ENCODE data around the gene ADCK1. TPM values are rescaled to one million over a fixed set of nuclear protein-coding genes. Genes with fewer than 3 reads are reported as not detected.

ADCK1 gene
- total RNA-seq, 1 experiment from 2014 or later: 5.7 TPM

DNA sequence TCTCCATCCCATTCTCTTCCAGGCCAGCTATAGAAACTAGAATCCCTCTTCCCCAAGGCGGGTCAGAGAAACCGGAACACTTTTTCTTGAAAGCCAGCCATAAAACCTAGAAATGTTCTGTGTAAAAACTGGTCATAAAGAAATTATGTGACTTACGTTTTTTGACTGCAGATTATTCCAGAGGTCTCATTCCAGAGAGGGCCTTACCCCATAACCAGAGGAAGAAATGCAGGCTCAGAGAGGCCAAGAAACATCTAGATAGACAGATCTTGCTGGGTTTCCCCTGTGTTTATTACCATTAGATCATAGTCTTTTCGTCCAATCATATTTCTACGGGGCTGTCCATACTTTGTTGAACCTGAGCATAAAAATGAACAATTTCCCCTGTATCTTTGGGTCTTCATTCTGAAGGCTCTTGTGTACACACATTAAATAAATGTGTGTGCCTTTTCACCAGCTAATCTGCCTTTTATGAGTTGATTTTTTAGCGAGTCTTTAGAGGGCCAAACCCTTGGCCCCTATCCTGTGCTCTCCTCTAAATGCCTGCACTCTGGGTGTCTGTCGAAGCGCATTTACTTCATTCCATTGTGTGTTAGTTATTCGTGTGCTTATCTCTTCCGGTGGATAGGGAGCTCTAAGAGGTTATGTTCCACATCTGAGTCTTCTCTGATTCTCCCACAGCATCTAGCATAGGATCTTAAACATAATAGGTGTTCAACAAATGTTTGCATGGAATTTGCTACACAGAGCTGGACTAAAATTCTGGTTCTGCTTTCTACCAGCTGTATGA lies 163.0 kb downstream of the ADCK1 start:
- CTCF ChIA-PET: no interaction called here
- intact Hi-C loops (cut with micrococcal nuclease): no loop called here
- no peak for ATAC-seq

GRCh38 chr14:77964586-77964985 lies 164.7 kb downstream of the ADCK1 start:
- Histone ChIP-seq H2AFZ (ENCODE audit: low read length) (no peak overlapping the region), H3F3A (ENCODE audit: low read length, unreplicated experiment) (no peaks in the 10 kb centered on the region), H3K9me3 (ENCODE audit: low read length) (no peaks in the 10 kb centered on the region), H3K4me2 (ENCODE audit: low read length) (no peak overlapping the region), H4K20me1 (ENCODE audit: low read length) (no peaks in the 10 kb centered on the region), H3K27me3 (ENCODE audit: low read length) (peaks cover 8% of the 10 kb centered on the region; the same call in 1 of the 2 replicates), H3K4me3 (ENCODE audit: low read length) (no peak overlapping the region), H3K36me3 (ENCODE audit: low read depth, low read length) (no peaks in the 10 kb centered on the region), H3K9ac (ENCODE audit: low read length) (no peak overlapping the region), H3K4me1 (ENCODE audit: insufficient read depth, low read length) (no peaks in the 10 kb centered on the region), H3K27ac (ENCODE audit: low read length) (no peak overlapping the region), H3K9me2 (replicated peaks; ENCODE audit: low read length) (no peaks in the 10 kb centered on the region), H3K79me2 (ENCODE audit: low read length) (no peaks in the 10 kb centered on the region)
- ChIA-PET CTCF (no interaction called here), POLR2A (ENCODE audit: unreplicated experiment) (no interaction called here)
- DNase-seq: no peak
- intact Hi-C loops (cut with micrococcal nuclease): no loop called here
- no TSS peak for BruUV-seq (replicated peaks)
- ATAC-seq: no peak
- TF ChIP-seq EZH2phosphoT487 (IDR thresholded peaks at IDR 0.05; ENCODE audit: borderline replicate concordance, low read length) (no peak), EZH2 (IDR thresholded peaks at IDR 0.05; ENCODE audit: low read length, unreplicated experiment) (no peak), CTCF (conservative IDR thresholded peaks at IDR 0.05; ENCODE audit: low read depth, low read length) (no peak)

More for the DNA sequence above, 163.0 kb downstream of the ADCK1 start:
- TF ChIP-seq CTCF (conservative IDR thresholded peaks at IDR 0.05; ENCODE audit: low read depth, low read length): no peak
- no TSS peak for BruUV-seq (replicated peaks)
- no peaks in the 10 kb centered on the region for H4K20me1 ChIP-seq (ENCODE audit: low read length)
- H3K36me3 ChIP-seq (ENCODE audit: low read depth, low read length): no peaks in the 10 kb centered on the region
- no peaks in the 10 kb centered on the region for H3K9me3 ChIP-seq (ENCODE audit: low read length)
- no peak overlapping the region for H3K4me2 ChIP-seq (ENCODE audit: low read length)
- H3K27ac ChIP-seq (ENCODE audit: low read length): no peak overlapping the region
- DNase-seq: no peak
- no peaks in the 10 kb centered on the region for H3K79me2 ChIP-seq (ENCODE audit: low read length)
- H3K4me1 ChIP-seq (ENCODE audit: insufficient read depth, low read length): no peaks in the 10 kb centered on the region
- H3K27me3 ChIP-seq (ENCODE audit: low read length): no peaks in the 10 kb centered on the region; the same call in 1 of the 2 replicates
- H3K9ac ChIP-seq (ENCODE audit: low read length): no peak overlapping the region
- no peaks in the 10 kb centered on the region for H3F3A ChIP-seq (ENCODE audit: low read length, unreplicated experiment)
- no peak overlapping the region for H3K4me3 ChIP-seq (ENCODE audit: low read length)
- no peaks in the 10 kb centered on the region for H3K9me2 ChIP-seq (replicated peaks; ENCODE audit: low read length)
- no peak overlapping the region for H2AFZ ChIP-seq (ENCODE audit: low read length)
- POLR2A ChIA-PET (ENCODE audit: unreplicated experiment): no interaction called here

GRCh38 chr14:77965050-77965449 lies 165.1 kb downstream of the ADCK1 start:
- ATAC-seq (no peak), DNase-seq (no peak)
- Histone ChIP-seq H3K4me2 (ENCODE audit: low read length) (no peak overlapping the region), H2AFZ (ENCODE audit: low read length) (no peak overlapping the region), H3K9ac (ENCODE audit: low read length) (no peak overlapping the region), H3K79me2 (ENCODE audit: low read length) (no peaks in the 10 kb centered on the region), H3F3A (ENCODE audit: low read length, unreplicated experiment) (no peaks in the 10 kb centered on the region), H3K27ac (ENCODE audit: low read length) (no peak overlapping the region), H3K36me3 (ENCODE audit: low read depth, low read length) (no peaks in the 10 kb centered on the region), H3K9me2 (replicated peaks; ENCODE audit: low read length) (no peaks in the 10 kb centered on the region), H3K4me1 (ENCODE audit: insufficient read depth, low read length) (no peaks in the 10 kb centered on the region), H4K20me1 (ENCODE audit: low read length) (no peaks in the 10 kb centered on the region), H3K27me3 (ENCODE audit: low read length) (peaks cover 13% of the 10 kb centered on the region; the same call in 1 of the 2 replicates), H3K4me3 (ENCODE audit: low read length) (no peak overlapping the region), H3K9me3 (ENCODE audit: low read length) (no peaks in the 10 kb centered on the region)
- BruUV-seq (replicated peaks): no TSS peak
- CTCF ChIA-PET: no interaction called here
- intact Hi-C loops (cut with micrococcal nuclease): no loop called here
- TF ChIP-seq EZH2phosphoT487 (IDR thresholded peaks at IDR 0.05; ENCODE audit: borderline replicate concordance, low read length) (no peak), EZH2 (IDR thresholded peaks at IDR 0.05; ENCODE audit: low read length, unreplicated experiment) (no peak), CTCF (conservative IDR thresholded peaks at IDR 0.05; ENCODE audit: low read depth, low read length) (no peak)
- POLR2A ChIA-PET (ENCODE audit: unreplicated experiment): no interaction called here
